CD14-positive monocyte (primary cell): ENCODE results near the gene VSX1. TPM values are rescaled to one million over a fixed set of nuclear protein-coding genes. Genes with fewer than 3 reads are reported as not detected.

Source experiments
- DNase-seq, 3 donors: peaks; one replicate each; pipeline ENCODE4 v3.0.0-alpha.2; 2011 to 2022
- H2AFZ ChIP-seq: 2 replicates; pipeline ENCODE4 v1.6.0; 2012; ENCODE audit warnings: mild to moderate bottlenecking, low read depth, low read length, inconsistent platforms; ENCODE audit not compliant: insufficient read depth, poor library complexity, severe bottlenecking
- H3K27ac ChIP-seq, 2 donors: 1 replicate in 1 of 2; 2 replicates in 1 of 2; pipeline ENCODE4 v1.5.1; 2012 to 2013; ENCODE audit warnings: low read length in 2 of 2, control low read depth in 1 of 2, inconsistent platforms in 1 of 2, low read depth in 1 of 2, mild to moderate bottlenecking in 1 of 2
- H3K27me3 ChIP-seq, 2 donors: one replicate each; pipeline versions ENCODE4 v1.6.0 to v1.6.1; 2011 to 2013; ENCODE audit warnings: low read length in 2 of 2; ENCODE audit not compliant: control insufficient read depth in 2 of 2, insufficient read depth in 2 of 2
- H3K36me3 ChIP-seq, 2 donors: replicated peaks in 1 of 2; 1 replicate in 1 of 2; 2 replicates in 1 of 2; pipeline versions ENCODE4 v1.5.1 to v1.6.1; 2012 to 2013; ENCODE audit warnings: low read length in 2 of 2, control low read depth in 1 of 2, inconsistent platforms in 1 of 2, mild to moderate bottlenecking in 1 of 2; ENCODE audit not compliant: insufficient read depth in 2 of 2, control insufficient read depth in 1 of 2
- H3K4me1 ChIP-seq, 2 donors: 1 replicate in 1 of 2; 2 replicates in 1 of 2; pipeline versions ENCODE4 v1.5.1 to v1.6.1; 2012 to 2013; ENCODE audit warnings: low read length in 2 of 2, control low read depth in 1 of 2, inconsistent platforms in 1 of 2, mild to moderate bottlenecking in 1 of 2, moderate library complexity in 1 of 2; ENCODE audit not compliant: insufficient read depth in 2 of 2, control insufficient read depth in 1 of 2
- H3K4me2 ChIP-seq: replicated peaks from 2 replicates; pipeline ENCODE3; 2012; ENCODE audit warnings: low read length, moderate library complexity, mild to moderate bottlenecking; ENCODE audit not compliant: poor library complexity, severe bottlenecking; ENCODE audit errors: extremely low read depth
- H3K4me3 ChIP-seq, 3 experiments: fragments of 200-600 bp in 1 of 3; sonication (generic) in 1 of 3; replicated peaks in 1 of 3; 1 replicate in 2 of 3; 2 replicates in 1 of 3; pipeline ENCODE4 v1.5.1; 2011 to 2013; ENCODE audit warnings: low read length in 3 of 3, mild to moderate bottlenecking in 3 of 3, control low read depth in 2 of 3, low read depth in 2 of 3, inconsistent platforms in 1 of 3, moderate library complexity in 1 of 3
- H3K79me2 ChIP-seq: 2 replicates; pipeline ENCODE4 v1.6.0; 2012; ENCODE audit warnings: mild to moderate bottlenecking, control low read depth, inconsistent platforms, low read length, moderate library complexity; ENCODE audit not compliant: insufficient read depth
- H3K9ac ChIP-seq: 2 replicates; pipeline ENCODE4 v1.6.0; 2017; ENCODE audit warnings: low read length, mild to moderate bottlenecking; ENCODE audit not compliant: insufficient read depth, poor library complexity, severe bottlenecking
- H3K9me3 ChIP-seq, 2 donors: replicated peaks in 1 of 2; 1 replicate in 1 of 2; 2 replicates in 1 of 2; pipeline versions ENCODE4 v1.5.1 to v1.6.1; 2012 to 2013; ENCODE audit warnings: low read length in 2 of 2, control low read depth in 1 of 2; ENCODE audit not compliant: control insufficient read depth in 1 of 2, insufficient read depth in 1 of 2
- H4K20me1 ChIP-seq: 2 replicates; pipeline ENCODE4 v1.6.0; 2012; ENCODE audit warnings: mild to moderate bottlenecking, low read length, control low read depth, moderate library complexity; ENCODE audit not compliant: insufficient read depth
- H3K27ac Mint-ChIP-seq, 7 donors: one replicate each; pipeline ENCODE4 v1.8.0; 2020; ENCODE audit warnings: mild to moderate bottlenecking in 7 of 7, mixed read lengths in 7 of 7, moderate library complexity in 6 of 7, inconsistent platforms in 2 of 7
- H3K27me3 Mint-ChIP-seq, 3 donors: one replicate each; pipeline ENCODE4 v1.8.0; 2021 to 2022; ENCODE audit warnings: low read depth in 3 of 3, mild to moderate bottlenecking in 3 of 3, mixed read lengths in 3 of 3, moderate library complexity in 3 of 3, inconsistent platforms in 1 of 3
- H3K36me3 Mint-ChIP-seq, 2 donors: one replicate each; pipeline ENCODE4 v1.8.0; 2020; ENCODE audit warnings: mixed read lengths in 2 of 2, inconsistent platforms in 1 of 2, mild to moderate bottlenecking in 1 of 2
- H3K4me1 Mint-ChIP-seq: one replicate; pipeline ENCODE4 v1.8.0; 2020; ENCODE audit warnings: mild to moderate bottlenecking, mixed read lengths
- H3K4me3 Mint-ChIP-seq, 2 donors: one replicate each; pipeline ENCODE4 v1.8.0; 2020; ENCODE audit warnings: mild to moderate bottlenecking in 2 of 2, mixed read lengths in 2 of 2, moderate library complexity in 1 of 2
- H3K9me3 Mint-ChIP-seq, 7 donors: one replicate each; pipeline ENCODE4 v1.8.0; 2020 to 2022; ENCODE audit warnings: mixed read lengths in 7 of 7, mild to moderate bottlenecking in 6 of 7, moderate library complexity in 6 of 7, inconsistent platforms in 2 of 7
- CTCF ChIP-seq: fragments of 200-600 bp; IDR thresholded peaks from one replicate; pipeline ENCODE4 v1.8.0; 2022; ENCODE audit warnings: antibody characterized with exemption, mild to moderate bottlenecking
- WGBS: methylation state at CpG from one replicate; pipeline ENCODE4 v1.1.5; 2013; ENCODE audit warnings: missing lambda C conversion rate; ENCODE audit not compliant: insufficient coverage; 5-methylcytosine and 5-hydroxymethylcytosine counted together
- intact Hi-C, 2 donors: fragments of 100-400 bp; cut with micrococcal nuclease; formaldehyde crosslinking; loops; one replicate each; pipeline versions ENCODE4 v1.15.0 to v1.15.1; 2023
- polyA plus RNA-seq, 3 donors: library from polyadenylated mRNA; depleted of rRNA in 1 of 3; unstranded in 2 of 3; stranded (reverse) in 1 of 3; fragments of 300-500 nt in 2 of 3; fragments of >200 nt in 1 of 3; fragmentation: Illumina TruSeq in 2 of 3; gene quantifications; 1 replicate in 2 of 3; 2 replicates in 1 of 3; pipeline ENCODE4 v1.2.3, GENCODE V29; 2012 to 2021

VSX1 gene
- polyA plus RNA-seq, 3 donors, result not detected

- Histone ChIP-seq H3K4me3 (no peak overlapping the region), H3K79me2 (no peaks in the 10 kb centered on the region), H3K27me3 (peaks cover 11 to 30% of the 10 kb centered on the region in 2 donors), H3K9me3 (no peaks in the 10 kb centered on the region), H3K27ac (no peak overlapping the region), H2AFZ (no peak overlapping the region), H3K9ac (no peak overlapping the region), H4K20me1 (no peaks in the 10 kb centered on the region), H3K36me3 (no peaks in the 10 kb centered on the region), H3K4me1 (no peaks in the 10 kb centered on the region), H3K4me2 (no peak overlapping the region)
- DNase-seq, result no peak
- H3K27me3 Mint-ChIP-seq, result peaks cover 21 to 27% (median 24%) of the 10 kb centered on the region in 3 donors
- H3K4me3 Mint-ChIP-seq, result no peak overlapping the region
- H3K27ac Mint-ChIP-seq, result no peak overlapping the region
- 98% methylated on average over 15 of the region's 18 CpGs for WGBS
- no peak for TF ChIP-seq CTCF
- no peaks in the 10 kb centered on the region for H3K36me3 Mint-ChIP-seq
- H3K4me1 Mint-ChIP-seq, result peaks cover 4% of the 10 kb centered on the region
- intact Hi-C loops, result loop anchor here in 1 of 2 donors (10.0 kb wide), 1 partner anchor 127 kb away; the partner anchor contains the start of gene ENTPD6
- peaks cover 0 to 2% (median 0%) of the 10 kb centered on the region in 7 donors for H3K9me3 Mint-ChIP-seq
Observed at GRCh38 chr20:25067102-25067987, 14.6 kb downstream of the VSX1 start.

- Histone ChIP-seq H4K20me1 (no peaks in the 10 kb centered on the region), H3K9ac (no peak overlapping the region), H3K4me3 (no peak overlapping the region), H3K27ac (no peak overlapping the region), H3K36me3 (no peaks in the 10 kb centered on the region), H3K4me1 (no peaks in the 10 kb centered on the region), H3K27me3 (peaks cover 5 to 21% of the 10 kb centered on the region in 2 donors), H3K9me3 (no peaks in the 10 kb centered on the region), H2AFZ (no peak overlapping the region), H3K4me2 (no peak overlapping the region), H3K79me2 (no peaks in the 10 kb centered on the region)
- peaks cover 4% of the 10 kb centered on the region for H3K4me1 Mint-ChIP-seq
- peaks cover 15 to 21% (median 16%) of the 10 kb centered on the region in 3 donors for H3K27me3 Mint-ChIP-seq
- no peak overlapping the region for H3K4me3 Mint-ChIP-seq
- WGBS, result 52% methylated on average over 4 of the region's 6 CpGs
- peaks cover 0 to 2% (median 0%) of the 10 kb centered on the region in 7 donors for H3K9me3 Mint-ChIP-seq
- TF ChIP-seq CTCF, result no peak
- DNase-seq, result no peak
- intact Hi-C loops, result loop anchor here in 1 of 2 donors (10.0 kb wide), 1 partner anchor 128 kb away; the partner anchor contains the start of gene ENTPD6
- peak overlapping the region in 1 of 7 donors; percentile 77 for H3K27ac Mint-ChIP-seq
- no peaks in the 10 kb centered on the region for H3K36me3 Mint-ChIP-seq
Observed at GRCh38 chr20:25066386-25066785, 15.6 kb downstream of the VSX1 start.
